Liver (tissue), 9 donors: ENCODE results near the gene ARHGAP6. TPM values are rescaled to one million over a fixed set of nuclear protein-coding genes. Genes with fewer than 3 reads are reported as not detected.

Source experiments
- DNase-seq: peaks from one replicate; pipeline ENCODE4 v3.0.0-alpha.2; 2017; ENCODE audit warnings: low spot score
- H3K27ac ChIP-seq, 2 donors: one replicate each; pipeline ENCODE4 v1.7.0; 2013; ENCODE audit warnings: inconsistent platforms in 2 of 2, low read length in 2 of 2, control low read depth in 1 of 2, low read depth in 1 of 2, mild to moderate bottlenecking in 1 of 2
- H3K27me3 ChIP-seq, 4 donors: one replicate each; pipeline versions ENCODE4 v1.6.1 to v1.7.0; 2013; ENCODE audit warnings: low read length in 3 of 4, inconsistent platforms in 1 of 4, mild to moderate bottlenecking in 1 of 4, moderate library complexity in 1 of 4; ENCODE audit not compliant: control insufficient read depth in 4 of 4, insufficient read depth in 4 of 4
- H3K36me3 ChIP-seq, 4 donors: one replicate each; pipeline versions ENCODE4 v1.6.1 to v1.7.0; 2013; ENCODE audit warnings: low read length in 3 of 4, mild to moderate bottlenecking in 3 of 4, low read depth in 1 of 4, moderate library complexity in 1 of 4; ENCODE audit not compliant: control insufficient read depth in 4 of 4, insufficient read depth in 3 of 4
- H3K4me1 ChIP-seq, 4 donors: one replicate each; pipeline versions ENCODE4 v1.6.1 to v1.7.0; 2013; ENCODE audit warnings: low read length in 3 of 4, mild to moderate bottlenecking in 3 of 4, moderate library complexity in 1 of 4; ENCODE audit not compliant: control insufficient read depth in 4 of 4, insufficient read depth in 4 of 4
- H3K4me3 ChIP-seq, 3 donors: one replicate each; pipeline versions ENCODE4 v1.6.1 to v1.7.0; 2013; ENCODE audit warnings: low read length in 3 of 3, control low read depth in 1 of 3, low read depth in 1 of 3, mild to moderate bottlenecking in 1 of 3
- H3K9ac ChIP-seq, 2 donors: one replicate each; pipeline ENCODE4 v1.7.0; 2013; ENCODE audit warnings: low read length in 2 of 2, mild to moderate bottlenecking in 2 of 2, moderate library complexity in 2 of 2, control low read depth in 1 of 2, low read depth in 1 of 2
- H3K9me3 ChIP-seq, 4 donors: one replicate each; pipeline versions ENCODE4 v1.6.1 to v1.7.0; 2013; ENCODE audit warnings: low read length in 3 of 4; ENCODE audit not compliant: control insufficient read depth in 4 of 4
- ATF3 ChIP-seq: IDR thresholded peaks from 2 replicates; pipeline ENCODE4 v1.6.1; 2016; ENCODE audit warnings: antibody characterized with exemption
- CTCF ChIP-seq: fragments of 150-350 bp; IDR thresholded peaks from 2 replicates; pipeline ENCODE4 v1.5.1; 2017; ENCODE audit warnings: improper control_type of control experiment, low read depth, low read length; ENCODE audit not compliant: missing input control
- EGR1 ChIP-seq, 2 donors: IDR thresholded peaks; 2 replicates each; pipeline ENCODE4 v1.6.1; 2016 to 2018; ENCODE audit warnings: antibody characterized with exemption in 2 of 2, low read depth in 2 of 2
- FOXA1 ChIP-seq: IDR thresholded peaks from 2 replicates; pipeline ENCODE4 v1.6.1; 2016; ENCODE audit warnings: antibody characterized with exemption
- FOXA2 ChIP-seq: IDR thresholded peaks from 2 replicates; pipeline ENCODE4 v1.6.1; 2016; ENCODE audit warnings: antibody characterized with exemption
- GABPA ChIP-seq, 2 donors: IDR thresholded peaks in 1 of 2; conservative IDR thresholded peaks in 1 of 2; 2 replicates each; pipeline ENCODE4 v1.6.1; 2016; ENCODE audit warnings: antibody characterized with exemption in 2 of 2, mild to moderate bottlenecking in 1 of 2, moderate library complexity in 1 of 2
- HNF4G ChIP-seq: IDR thresholded peaks from 2 replicates; pipeline ENCODE4 v1.6.1; 2016; ENCODE audit warnings: antibody characterized with exemption
- JUND ChIP-seq, 2 donors: IDR thresholded peaks; 2 replicates each; pipeline ENCODE4 v1.6.1; 2016; ENCODE audit warnings: antibody characterized with exemption in 2 of 2
- NR2F2 ChIP-seq: IDR thresholded peaks from 2 replicates; pipeline ENCODE4 v1.6.1; 2016; ENCODE audit warnings: antibody characterized with exemption
- RAD21 ChIP-seq, 2 donors: IDR thresholded peaks; 2 replicates each; pipeline ENCODE4 v1.6.1; 2016; ENCODE audit warnings: antibody characterized with exemption in 2 of 2, mild to moderate bottlenecking in 2 of 2
- REST ChIP-seq: IDR thresholded peaks from 2 replicates; pipeline ENCODE4 v1.6.1; 2016; ENCODE audit warnings: antibody characterized with exemption, mild to moderate bottlenecking
- RXRA ChIP-seq, 2 donors: IDR thresholded peaks; 2 replicates each; pipeline ENCODE4 v1.6.1; 2017 to 2018; ENCODE audit warnings: antibody characterized with exemption in 2 of 2, mild to moderate bottlenecking in 1 of 2
- SP1 ChIP-seq: IDR thresholded peaks from 2 replicates; pipeline ENCODE4 v1.6.1; 2018; ENCODE audit warnings: antibody characterized with exemption, mild to moderate bottlenecking
- YY1 ChIP-seq: IDR thresholded peaks from 2 replicates; pipeline ENCODE4 v1.6.1; 2016; ENCODE audit warnings: antibody characterized with exemption, mild to moderate bottlenecking
- ZBTB33 ChIP-seq: IDR thresholded peaks from 2 replicates; pipeline ENCODE4 v1.6.1; 2016; ENCODE audit warnings: antibody characterized with exemption
- WGBS: extraction: QIAGEN DNeasy Blood & Tissue Kit; methylation state at CpG from one replicate; pipeline ENCODE4 v1.1.7; 2013; 5-methylcytosine and 5-hydroxymethylcytosine counted together
- polyA plus RNA-seq, 2 donors: library from polyadenylated mRNA; stranded (reverse) in 1 of 2; unstranded in 1 of 2; fragments of 200-250 nt in 1 of 2; fragments of >200 nt in 1 of 2; fragmentation: Nextera tagmentation in 1 of 2; extraction: Ambion mirVana in 1 of 2; gene quantifications; one replicate each; pipeline versions ENCODE4 v1.2.1 to v1.2.3, GENCODE V29; 2013 to 2015
- total RNA-seq, 2 donors: library from RNA; depleted of rRNA; stranded (reverse); fragments of >200 nt; gene quantifications; one replicate each; pipeline ENCODE4 v1.2.3, GENCODE V29; 2014
- TF ChIP-seq, protein P1 (sequence below): IDR thresholded peaks from 2 replicates; pipeline ENCODE4 v1.6.1; 2016; ENCODE audit warnings: antibody characterized with exemption
- donor health status: healthy.
- donor health status: healthy.
- donor health status: healthy.
- donor health status: healthy.
- donor health status: healthy.

Gene ARHGAP6
- total and polyA plus RNA-seq, 4 donors, result 0.10 to 2.2 (median 0.65) TPM

- no peak overlapping the region for H3K27ac ChIP-seq
- H3K36me3 ChIP-seq, result no peaks in the 10 kb centered on the region
- no peaks in the 10 kb centered on the region for H3K27me3 ChIP-seq
- no peak for DNase-seq
- H3K4me1 ChIP-seq, result peaks cover 0 to 1% (median 0%) of the 10 kb centered on the region in 4 donors
- H3K9me3 ChIP-seq, result no peaks in the 10 kb centered on the region
- H3K9ac ChIP-seq, result no peak overlapping the region
- no peak overlapping the region for H3K4me3 ChIP-seq
- TF ChIP-seq FOXA1, result no peak
- TF ChIP-seq GABPA (IDR thresholded peaks at IDR 0.05 in 1 of 2, conservative IDR thresholded peaks at IDR 0.05 in 1 of 2), result no peak
- TF ChIP-seq RAD21 (IDR thresholded peaks at IDR 0.05), result no peak
- TF ChIP-seq NR2F2, result no peak
- TF ChIP-seq, protein P1, sequence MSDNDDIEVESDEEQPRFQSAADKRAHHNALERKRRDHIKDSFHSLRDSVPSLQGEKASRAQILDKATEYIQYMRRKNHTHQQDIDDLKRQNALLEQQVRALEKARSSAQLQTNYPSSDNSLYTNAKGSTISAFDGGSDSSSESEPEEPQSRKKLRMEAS, result no peak
- no peak for TF ChIP-seq CTCF
- TF ChIP-seq YY1, result no peak
- TF ChIP-seq FOXA2, result no peak
- TF ChIP-seq HNF4G, result no peak
- no peak for TF ChIP-seq JUND (IDR thresholded peaks at IDR 0.05)
- TF ChIP-seq ZBTB33, result no peak
- TF ChIP-seq RXRA (IDR thresholded peaks at IDR 0.05), result no peak
- no peak for TF ChIP-seq SP1
Observed at GRCh38 chrX:11242704-11243103, 423.0 kb downstream of the ARHGAP6 start.

GRCh38 chrX:11241720-11242119, 424.0 kb downstream of the ARHGAP6 start:
- no peak for DNase-seq
- TF ChIP-seq ATF3, result no peak
- no peak overlapping the region for H3K27ac ChIP-seq
- no peak overlapping the region for H3K9ac ChIP-seq
- peaks cover 0 to 1% (median 0%) of the 10 kb centered on the region in 4 donors for H3K4me1 ChIP-seq
- H3K36me3 ChIP-seq, result no peaks in the 10 kb centered on the region
- 91% methylated on average over 2 of the region's 2 CpGs for WGBS
- no peaks in the 10 kb centered on the region for H3K9me3 ChIP-seq
- no peak overlapping the region for H3K4me3 ChIP-seq
- H3K27me3 ChIP-seq, result no peaks in the 10 kb centered on the region

- Histone ChIP-seq H3K27ac (no peak overlapping the region), H3K4me1 (peaks cover 0 to 1% (median 0%) of the 10 kb centered on the region in 4 donors), H3K4me3 (no peak overlapping the region), H3K9me3 (no peaks in the 10 kb centered on the region), H3K36me3 (no peaks in the 10 kb centered on the region), H3K9ac (no peak overlapping the region), H3K27me3 (peaks cover 0 to 4% (median 0%) of the 10 kb centered on the region in 4 donors)
- DNase-seq, result no peak
- TF ChIP-seq ZBTB33 (no peak), REST (no peak), GABPA (IDR thresholded peaks at IDR 0.05 in 1 of 2, conservative IDR thresholded peaks at IDR 0.05 in 1 of 2) (no peak), SP1 (no peak), CTCF (no peak), NR2F2 (no peak), JUND (IDR thresholded peaks at IDR 0.05) (no peak), FOXA2 (no peak), EGR1 (IDR thresholded peaks at IDR 0.05; ENCODE audit: low read depth in 2 of 2) (no peak)
Observed at GRCh38 chrX:11239230-11239629, 426.5 kb downstream of the ARHGAP6 start.
